ENCODE data around the gene PGLYRP1. TPM values are rescaled to one million over a fixed set of nuclear protein-coding genes. Genes with fewer than 3 reads are reported as not detected.

The PGLYRP1 gene
- total RNA-seq, 1 donor from 2014 or later: 3.0 TPM

DNA sequence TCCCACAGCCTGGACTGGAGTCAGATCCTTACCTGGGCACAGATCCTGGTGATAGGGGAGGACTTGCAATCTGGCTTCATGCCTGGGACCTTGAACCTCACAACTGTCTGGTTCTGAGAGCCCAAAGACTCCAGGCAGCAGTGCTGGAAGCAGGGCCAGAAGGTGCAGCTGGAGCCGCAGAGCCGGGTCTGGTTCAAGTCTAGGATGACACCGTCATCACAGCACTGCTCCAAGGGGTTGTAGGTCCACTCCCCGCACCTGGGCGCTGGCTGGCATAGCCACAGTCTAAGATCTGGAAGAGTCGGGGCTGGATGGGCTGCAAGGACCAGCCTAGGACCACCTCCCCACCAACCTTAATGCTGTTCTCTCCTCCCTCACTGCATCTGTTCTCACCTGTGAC lies 17.3 kb upstream of the PGLYRP1 start:
- TF ChIP-seq, protein P1, sequence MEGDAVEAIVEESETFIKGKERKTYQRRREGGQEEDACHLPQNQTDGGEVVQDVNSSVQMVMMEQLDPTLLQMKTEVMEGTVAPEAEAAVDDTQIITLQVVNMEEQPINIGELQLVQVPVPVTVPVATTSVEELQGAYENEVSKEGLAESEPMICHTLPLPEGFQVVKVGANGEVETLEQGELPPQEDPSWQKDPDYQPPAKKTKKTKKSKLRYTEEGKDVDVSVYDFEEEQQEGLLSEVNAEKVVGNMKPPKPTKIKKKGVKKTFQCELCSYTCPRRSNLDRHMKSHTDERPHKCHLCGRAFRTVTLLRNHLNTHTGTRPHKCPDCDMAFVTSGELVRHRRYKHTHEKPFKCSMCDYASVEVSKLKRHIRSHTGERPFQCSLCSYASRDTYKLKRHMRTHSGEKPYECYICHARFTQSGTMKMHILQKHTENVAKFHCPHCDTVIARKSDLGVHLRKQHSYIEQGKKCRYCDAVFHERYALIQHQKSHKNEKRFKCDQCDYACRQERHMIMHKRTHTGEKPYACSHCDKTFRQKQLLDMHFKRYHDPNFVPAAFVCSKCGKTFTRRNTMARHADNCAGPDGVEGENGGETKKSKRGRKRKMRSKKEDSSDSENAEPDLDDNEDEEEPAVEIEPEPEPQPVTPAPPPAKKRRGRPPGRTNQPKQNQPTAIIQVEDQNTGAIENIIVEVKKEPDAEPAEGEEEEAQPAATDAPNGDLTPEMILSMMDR (IDR thresholded peaks at IDR 0.05): no peak
- no peak overlapping the region for H3K27ac ChIP-seq
- H3K4me3 ChIP-seq: no peak overlapping the region
- ATAC-seq: no peak
- H3K4me1 ChIP-seq: no peaks in the 10 kb centered on the region
- intact Hi-C loops (cut with DNase I): no loop called here
- peaks cover 28% of the 10 kb centered on the region for H3K27me3 ChIP-seq (ENCODE audit: low read depth)
- H3K36me3 ChIP-seq: no peaks in the 10 kb centered on the region
- H3K9me3 ChIP-seq: no peaks in the 10 kb centered on the region
- DNase-seq: no peak

DNA sequence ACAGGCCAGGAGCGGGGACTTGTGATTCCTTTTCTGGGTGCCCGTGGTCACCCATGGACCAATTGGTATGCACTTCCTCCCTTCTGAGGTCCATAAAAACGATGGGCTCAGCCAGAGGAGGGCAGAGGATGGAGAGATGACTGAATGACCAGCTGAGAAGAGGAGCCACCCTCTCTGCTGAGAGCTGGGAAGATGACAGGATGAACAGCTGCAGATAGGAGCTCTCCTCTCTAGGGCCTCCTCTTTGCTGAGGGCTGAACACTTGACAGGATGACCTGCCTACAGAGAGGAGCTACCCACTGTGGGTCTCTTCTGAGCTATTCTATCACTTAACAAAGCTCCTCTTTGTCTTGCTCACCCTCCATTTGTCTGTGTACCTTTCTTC lies 13.9 kb upstream of the PGLYRP1 start:
- intact Hi-C loops (cut with DNase I): no loop called here
- ATAC-seq: no peak
- DNase-seq: no peak
- Histone ChIP-seq H3K27me3 (ENCODE audit: low read depth) (peaks cover 30% of the 10 kb centered on the region), H3K36me3 (no peaks in the 10 kb centered on the region), H3K27ac (no peak overlapping the region), H3K9me3 (no peaks in the 10 kb centered on the region), H3K4me1 (no peaks in the 10 kb centered on the region), H3K4me3 (no peak overlapping the region)
- TF ChIP-seq, protein P1 (IDR thresholded peaks at IDR 0.05): no peak

DNA sequence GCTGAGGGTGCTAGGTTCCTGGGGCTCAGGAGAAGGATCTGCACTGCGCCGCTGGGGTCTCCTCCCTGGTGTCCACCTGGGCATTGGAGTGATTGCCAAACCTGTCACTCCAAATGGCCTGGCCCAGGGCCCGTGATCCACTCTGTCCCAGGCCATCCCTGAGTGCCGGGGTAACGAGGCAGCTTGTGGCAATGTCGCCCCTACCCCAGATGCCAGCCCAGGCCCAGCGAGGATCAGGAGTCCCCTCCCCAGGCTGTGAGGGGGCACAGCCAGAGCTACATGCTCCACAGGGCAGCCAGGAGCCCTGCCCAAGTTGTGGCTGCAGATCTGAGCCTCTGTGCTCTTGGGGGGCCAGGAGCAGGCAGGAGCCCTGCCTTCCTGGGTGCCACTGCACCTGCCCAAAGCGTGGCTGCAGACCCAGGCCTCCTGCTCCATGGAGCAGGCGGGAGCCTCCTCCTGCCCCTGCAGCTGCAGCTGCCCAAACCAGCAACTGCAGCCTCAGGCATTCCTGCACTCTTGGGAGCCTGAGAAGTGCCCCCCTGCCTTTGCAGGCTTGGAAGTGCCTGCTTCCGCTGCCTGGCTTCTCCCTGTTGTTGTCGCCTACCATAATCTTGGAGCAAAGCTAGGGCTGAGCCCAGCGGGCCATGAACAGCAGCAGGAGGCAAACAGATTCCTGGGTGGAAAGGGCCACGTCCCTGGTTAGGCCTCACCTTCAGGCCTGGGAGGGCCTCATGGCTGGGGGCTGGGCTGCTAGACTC lies 13.3 kb upstream of the PGLYRP1 start:
- ATAC-seq (no peak), DNase-seq (no peak)
- TF ChIP-seq, protein P1 (IDR thresholded peaks at IDR 0.05): no peak
- H3K9me3 ChIP-seq: no peaks in the 10 kb centered on the region
- H3K4me3 ChIP-seq: no peak overlapping the region
- intact Hi-C loops (cut with DNase I): no loop called here
- H3K4me1 ChIP-seq: no peaks in the 10 kb centered on the region
- peaks cover 25% of the 10 kb centered on the region for H3K27me3 ChIP-seq (ENCODE audit: low read depth)
- H3K36me3 ChIP-seq: no peaks in the 10 kb centered on the region
- no peak overlapping the region for H3K27ac ChIP-seq

DNA sequence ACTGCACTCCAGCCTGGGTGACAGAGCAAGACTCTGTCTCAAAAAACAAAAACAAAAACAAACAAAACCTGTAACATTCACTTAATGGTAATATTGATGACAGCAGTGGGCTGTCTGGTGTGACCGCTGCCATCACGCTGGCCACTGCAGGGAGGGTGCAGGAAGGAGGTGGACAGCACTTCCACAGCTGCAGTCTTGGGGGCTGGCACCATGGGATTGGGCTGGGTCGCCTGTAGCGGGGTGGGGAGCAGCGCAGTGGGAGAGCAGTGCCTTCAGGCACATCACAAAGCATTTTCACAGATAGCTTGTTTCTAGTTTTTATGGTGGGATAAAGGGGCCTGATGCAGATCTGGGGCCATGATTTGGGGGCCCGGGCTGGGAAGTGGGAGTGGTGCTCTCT lies 12.7 kb upstream of the PGLYRP1 start:
- H3K36me3 ChIP-seq: no peaks in the 10 kb centered on the region
- H3K27ac ChIP-seq: no peak overlapping the region
- TF ChIP-seq, protein P1 (IDR thresholded peaks at IDR 0.05): no peak
- DNase-seq: no peak
- H3K4me1 ChIP-seq: no peaks in the 10 kb centered on the region
- H3K27me3 ChIP-seq (ENCODE audit: low read depth): peaks cover 19% of the 10 kb centered on the region
- no peak overlapping the region for H3K4me3 ChIP-seq
- ATAC-seq: no peak
- intact Hi-C loops (cut with DNase I): no loop called here
- H3K9me3 ChIP-seq: no peaks in the 10 kb centered on the region

DNA sequence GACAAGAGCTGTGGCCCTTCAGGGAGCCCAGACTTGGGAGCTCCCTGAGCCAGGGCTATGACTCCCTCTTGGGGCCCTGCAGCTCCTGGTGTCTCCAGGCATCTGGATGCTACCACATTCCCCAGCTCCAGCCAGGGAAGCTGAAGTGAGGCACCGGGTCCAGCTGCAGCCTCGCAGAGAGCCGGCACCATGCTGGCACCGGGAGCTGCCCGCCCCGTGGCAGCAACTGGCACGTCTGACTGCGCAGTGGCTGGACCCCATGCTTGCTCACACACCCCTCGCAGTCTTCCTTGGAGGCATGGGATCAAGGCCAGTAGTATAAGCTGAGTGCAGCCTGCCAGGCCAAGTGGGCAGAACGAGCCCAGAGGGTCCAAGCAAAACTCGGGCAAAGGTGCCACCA lies 10.5 kb upstream of the PGLYRP1 start:
- no peaks in the 10 kb centered on the region for H3K4me1 ChIP-seq
- no peak overlapping the region for H3K4me3 ChIP-seq
- peaks cover 27% of the 10 kb centered on the region for H3K27me3 ChIP-seq (ENCODE audit: low read depth)
- H3K27ac ChIP-seq: no peak overlapping the region
- no peak for DNase-seq
- no peaks in the 10 kb centered on the region for H3K9me3 ChIP-seq
- TF ChIP-seq, protein P1 (IDR thresholded peaks at IDR 0.05): no peak
- intact Hi-C loops (cut with DNase I): no loop called here
- H3K36me3 ChIP-seq: no peaks in the 10 kb centered on the region
- ATAC-seq: no peak
